Raji (cell line): Measurements from ENCODE around the gene SYNGR3.

Experiments
- POLR2A ChIP-seq: IDR thresholded peaks from 2 replicates; pipeline ENCODE4 v1.6.1; 2011; ENCODE audit warnings: low read depth, low read length, control low read depth; ENCODE audit not compliant: insufficient read depth

Gene SYNGR3

GRCh38 chr16:1971796-1972489 lies 17.8 kb upstream of the SYNGR3 start, which contains the start of gene TBL3:
Gene TBL3 (plus strand): TSS chr16:1972053. CDS start chr16:1972165, 112 bp downstream.
- peak; percentile 93 for TF ChIP-seq POLR2A

- no peak for TF ChIP-seq POLR2A
Measured at GRCh38 chr16:1972490-1972877, 17.3 kb upstream of the SYNGR3 start.

- TF ChIP-seq POLR2A = no peak
Measured at GRCh38 chr16:1973461-1974156, 16.2 kb upstream of the SYNGR3 start.

- no peak for TF ChIP-seq POLR2A
Measured at GRCh38 chr16:1974157-1975070, 15.4 kb upstream of the SYNGR3 start.

GRCh38 chr16:1975432-1976215 lies 14.1 kb upstream of the SYNGR3 start:
- no peak for TF ChIP-seq POLR2A

GRCh38 chr16:1976216-1976520 lies 13.6 kb upstream of the SYNGR3 start:
- no peak for TF ChIP-seq POLR2A

- no peak for TF ChIP-seq POLR2A
Measured at GRCh38 chr16:1976951-1977874, 12.6 kb upstream of the SYNGR3 start.

- TF ChIP-seq POLR2A = no peak
Measured at GRCh38 chr16:1977875-1978268, 11.9 kb upstream of the SYNGR3 start.

GRCh38 chr16:1978476-1979120 lies 11.2 kb upstream of the SYNGR3 start:
- TF ChIP-seq POLR2A = no peak

GRCh38 chr16:1979271-1980029 lies 10.3 kb upstream of the SYNGR3 start:
- no peak for TF ChIP-seq POLR2A

- TF ChIP-seq POLR2A = no peak
Measured at GRCh38 chr16:1980030-1980769, 9.6 kb upstream of the SYNGR3 start.

- TF ChIP-seq POLR2A = no peak
Measured at GRCh38 chr16:1980770-1981087, 9.0 kb upstream of the SYNGR3 start.
